ENCODE measurements around the gene ACVRL1.
"Not testable (repeated sequence)": the region's sequence is repeated elsewhere in the genome, so short reads cannot be mapped to it uniquely, and the experiment has no call there.

Gene ACVRL1

GRCh38 chr12:51874486-51874885 is 32.8 kb upstream of the ACVRL1 start:
- DNase-seq, result no peak

DNA sequence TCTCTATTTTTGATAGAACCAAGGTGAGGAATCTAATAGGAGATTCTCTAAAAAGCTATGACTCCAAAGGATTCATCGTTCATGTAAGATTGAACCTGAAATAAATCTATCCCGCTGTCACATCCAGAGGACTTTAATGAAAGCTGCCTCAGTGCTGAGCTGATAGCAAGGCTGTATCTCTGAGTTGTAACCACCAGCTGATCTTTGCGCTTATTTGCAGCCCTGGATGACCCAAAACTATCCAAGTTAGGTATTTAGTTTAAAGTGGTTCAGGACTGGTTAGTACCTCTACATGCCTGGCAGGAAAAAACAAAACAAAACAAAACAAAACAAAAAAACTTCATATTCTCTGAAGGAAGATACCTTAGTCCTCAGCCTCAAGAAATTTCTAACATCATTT is 28.2 kb upstream of the ACVRL1 start:
- DNase-seq, result no peak

- DNase-seq, result no peak
Measured at GRCh38 chr12:51883295-51883694, 24.0 kb upstream of the ACVRL1 start.

DNA sequence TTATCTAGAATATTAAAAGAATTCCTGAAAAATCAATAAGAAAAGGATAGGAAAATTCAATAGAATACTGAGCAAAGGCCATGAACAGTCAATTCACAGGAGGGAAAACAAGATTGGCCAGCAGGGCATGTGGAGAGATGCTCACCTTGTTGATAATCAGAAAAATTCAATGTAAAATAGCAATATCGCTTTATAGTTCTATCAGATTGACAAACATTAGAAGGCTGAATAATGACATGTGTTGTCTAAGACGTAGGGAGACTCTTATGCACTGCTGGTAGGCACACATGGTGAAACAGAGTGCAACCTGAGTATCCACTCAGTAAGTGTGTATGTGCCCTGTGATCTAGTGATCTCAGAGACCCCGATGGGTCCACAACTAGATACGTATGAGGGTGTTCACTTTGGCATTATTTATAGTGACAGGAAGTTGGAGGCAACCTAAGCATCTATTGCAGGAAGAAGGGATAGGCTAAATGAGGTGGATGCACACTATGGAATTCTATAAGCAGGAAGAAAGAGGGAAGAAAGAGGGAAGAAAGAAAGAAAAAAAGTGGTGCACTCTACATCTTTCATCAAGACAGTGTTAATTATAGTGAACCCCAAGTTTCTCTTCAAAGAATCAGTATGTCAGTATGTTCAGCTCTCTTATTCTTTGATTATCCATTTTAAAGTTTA is 23.2 kb upstream of the ACVRL1 start:
- DNase-seq, result no peak

GRCh38 chr12:51884676-51885229 is 22.6 kb upstream of the ACVRL1 start:
- no peak for DNase-seq

DNA sequence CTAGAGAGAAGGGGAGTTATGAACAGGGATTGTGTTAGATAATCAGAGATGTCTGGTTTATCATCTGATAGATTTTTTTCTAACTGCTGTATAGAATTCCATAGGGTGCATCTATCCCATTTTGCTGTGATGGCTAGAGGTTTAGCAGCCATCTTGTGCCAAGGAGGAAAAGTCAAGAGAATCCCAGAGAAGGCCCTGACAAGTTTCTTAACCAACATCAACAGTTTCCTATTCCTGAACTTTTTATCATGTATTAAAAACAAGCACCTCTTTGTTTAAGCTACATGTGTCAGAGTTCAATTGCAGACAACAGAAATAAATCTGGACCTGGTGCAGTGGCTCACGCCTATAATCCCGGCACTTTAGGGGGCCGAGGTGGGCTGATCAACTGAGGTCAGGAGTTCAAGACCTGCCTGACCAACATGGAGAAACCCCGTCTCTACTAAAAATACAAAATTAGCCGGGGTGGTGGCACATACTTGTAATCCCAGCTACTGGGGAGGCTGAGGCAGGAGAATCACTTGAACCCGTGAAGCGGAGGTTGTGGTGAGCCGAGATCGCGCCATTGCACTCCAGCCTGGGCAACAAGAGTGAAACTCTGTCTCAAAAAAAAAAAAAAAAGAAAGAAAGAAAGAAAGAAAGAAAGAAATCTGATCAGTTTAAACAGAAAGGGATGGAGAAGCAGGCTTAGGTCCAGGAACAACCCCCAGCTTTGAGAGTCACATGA is 21.8 kb upstream of the ACVRL1 start:
- not testable (repeated sequence) for DNase-seq

- DNase-seq, result peak; percentile 82
Measured at GRCh38 chr12:51886021-51886710, 21.1 kb upstream of the ACVRL1 start.

- no peak for DNase-seq
Measured at GRCh38 chr12:51887476-51888315, 19.6 kb upstream of the ACVRL1 start, which contains the start of gene ANKRD33. TSS of gene ANKRD33 (plus strand) at chr12:51888103. CDS start at chr12:51888187, 84 bp downstream.

- DNase-seq, result no peak
Measured at GRCh38 chr12:51888316-51889215, 18.7 kb upstream of the ACVRL1 start.

GRCh38 chr12:51889216-51890132 is 17.8 kb upstream of the ACVRL1 start:
- no peak for DNase-seq

GRCh38 chr12:51890133-51890464 is 17.2 kb upstream of the ACVRL1 start:
- DNase-seq, result no peak

- no peak for DNase-seq
Measured at GRCh38 chr12:51890511-51891171, 16.7 kb upstream of the ACVRL1 start.

GRCh38 chr12:51891843-51892242 is 15.5 kb upstream of the ACVRL1 start:
- no peak for DNase-seq

DNA sequence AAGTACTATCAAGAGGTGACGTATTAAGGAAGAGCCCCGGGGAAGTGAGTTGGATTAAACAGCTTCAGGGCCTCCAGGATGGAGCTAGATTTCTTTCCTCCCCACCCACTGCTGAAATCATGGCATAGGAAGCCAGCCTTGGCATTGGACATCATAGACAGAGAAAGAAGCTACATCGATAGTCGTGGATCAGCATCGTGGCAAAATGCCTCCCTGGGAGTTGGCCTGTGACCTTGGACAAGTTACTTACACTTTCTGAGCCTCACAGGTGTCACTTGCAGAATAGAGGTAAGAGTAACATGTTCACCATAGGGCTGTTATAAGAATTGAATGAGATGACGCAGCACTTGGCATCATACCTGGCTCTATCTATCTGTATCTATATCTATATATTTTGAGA is 13.5 kb upstream of the ACVRL1 start:
- DNase-seq, result no peak

DNA sequence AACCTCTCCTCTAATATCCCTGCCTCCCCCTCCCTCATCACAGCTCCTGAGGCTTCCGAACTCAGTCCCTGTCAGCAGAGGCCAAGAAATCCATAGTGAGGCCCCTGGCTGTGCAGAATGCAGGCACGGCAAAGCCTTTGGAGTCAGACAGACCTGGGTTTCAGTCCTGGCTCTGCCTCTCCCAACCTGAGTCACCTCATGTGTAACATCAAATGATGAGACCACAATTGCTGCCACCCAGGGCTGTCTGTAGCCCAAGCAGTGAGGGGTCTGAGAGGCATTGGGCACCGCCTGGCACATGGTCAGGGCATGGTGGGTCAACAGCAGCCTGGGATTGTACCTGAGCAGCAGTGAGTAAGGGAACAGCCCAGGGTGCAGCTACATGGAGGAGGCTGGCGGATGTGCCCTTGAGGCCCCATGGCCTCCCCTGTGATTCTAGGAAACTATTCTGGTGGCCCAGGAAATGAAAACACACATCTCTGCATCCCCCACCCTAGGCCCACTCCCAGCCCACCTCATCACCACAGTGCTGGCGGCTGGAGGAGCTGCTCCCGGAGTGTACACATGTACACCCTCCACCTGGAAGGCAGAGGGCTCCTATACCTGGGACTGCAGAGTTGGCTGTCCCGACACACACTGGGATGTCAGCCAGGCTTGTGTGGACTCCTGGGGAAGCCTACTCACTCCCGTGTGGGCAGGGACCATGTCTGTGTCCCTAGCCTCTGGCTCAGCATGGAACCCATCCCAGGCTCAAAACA is 11.7 kb upstream of the ACVRL1 start:
- no peak for DNase-seq

DNA sequence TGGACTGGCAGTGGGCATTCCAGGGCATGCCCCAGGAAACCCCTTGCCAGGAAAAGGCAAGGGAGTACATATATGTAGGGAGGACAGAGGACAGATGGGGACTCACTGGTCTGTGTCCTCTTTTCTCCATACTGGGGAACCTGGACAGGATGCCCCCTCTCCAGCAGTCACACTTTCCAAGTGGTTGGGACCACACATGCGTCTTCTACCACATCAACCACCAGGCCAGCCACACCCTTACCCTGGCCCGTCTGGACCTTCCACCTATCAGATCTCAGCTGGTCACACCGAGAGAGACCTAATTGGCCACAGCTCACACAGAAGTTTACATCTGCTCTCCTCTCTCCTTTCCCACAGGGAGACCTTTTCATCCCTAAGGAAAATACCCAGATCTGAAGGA is 11.1 kb upstream of the ACVRL1 start:
- no peak for DNase-seq

GRCh38 chr12:51897181-51897580 is 10.1 kb upstream of the ACVRL1 start:
- DNase-seq, result no peak

DNA sequence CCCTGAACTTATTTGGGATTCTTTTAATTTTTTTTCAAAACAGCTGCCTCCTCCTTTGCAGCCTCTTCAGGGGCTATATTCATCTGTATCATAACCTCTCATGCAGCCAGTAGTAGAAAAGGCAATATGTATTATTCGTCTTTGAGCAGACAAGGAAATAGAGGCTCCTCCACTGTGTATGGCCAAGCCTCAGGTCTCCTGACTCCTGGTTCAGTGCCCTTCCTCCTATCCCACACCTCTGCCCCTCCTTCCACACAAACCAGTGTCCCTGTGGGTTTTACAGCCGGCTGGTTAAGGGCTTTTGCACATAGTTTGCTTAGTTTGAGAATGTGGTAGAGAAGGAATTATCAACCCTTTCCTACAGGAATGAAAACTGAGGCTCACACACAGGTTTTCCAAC is 8.8 kb upstream of the ACVRL1 start:
- no peak for DNase-seq

DNA sequence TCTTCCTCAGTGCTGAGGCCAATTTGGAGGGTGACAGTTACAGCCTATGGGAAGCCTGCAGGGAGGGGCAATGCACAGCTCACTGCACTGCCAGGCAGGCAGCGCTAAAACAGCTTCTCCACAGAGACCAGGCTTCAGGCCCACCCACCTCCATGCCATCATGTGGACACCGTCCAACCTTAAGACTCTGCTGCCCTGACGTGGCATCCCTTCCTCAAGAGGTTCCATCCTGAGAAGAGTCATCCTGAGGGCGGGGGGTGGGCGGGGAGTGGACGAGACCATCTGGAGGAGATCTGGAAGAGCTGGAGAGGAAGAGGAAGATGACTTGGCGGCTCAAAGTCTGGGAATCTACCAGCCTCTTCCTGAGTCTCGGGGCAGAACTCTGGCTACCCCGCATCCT is 8.4 kb upstream of the ACVRL1 start:
- no peak for DNase-seq
